ENCODE data around the gene C11orf86.
"Not testable (repeated sequence)": the region's sequence is repeated elsewhere in the genome, so short reads cannot be mapped to it uniquely, and the experiment has no call there.

C11orf86 gene

DNA sequence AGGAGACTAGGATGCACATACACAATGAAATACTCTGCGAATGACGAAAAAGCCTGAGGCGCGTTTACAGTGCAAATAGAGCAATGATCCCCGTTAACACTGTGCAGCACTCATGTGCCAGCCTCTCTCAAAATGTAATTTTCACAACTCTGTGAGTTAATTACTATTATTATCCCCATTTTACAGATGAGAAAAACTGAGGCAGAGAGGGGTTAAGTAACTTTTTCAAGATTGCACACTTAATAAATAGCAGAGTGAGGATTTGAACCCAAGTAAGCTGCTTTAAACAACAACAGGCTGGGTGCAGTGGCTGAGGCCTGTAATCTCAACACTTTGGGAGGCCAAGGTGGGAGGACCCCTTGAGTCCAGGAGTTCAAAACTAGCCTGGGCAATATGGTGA, 26.2 kb downstream of the C11orf86 start:
- H3K4me3 ChIP-seq (replicated peaks in 1 of 2; ENCODE audit: low read depth in 2 of 2, low read length in 2 of 2) = no peak overlapping the region
- DNase-seq (ENCODE audit: low read depth in 2 of 2) = no peak
- TF ChIP-seq, protein P1, sequence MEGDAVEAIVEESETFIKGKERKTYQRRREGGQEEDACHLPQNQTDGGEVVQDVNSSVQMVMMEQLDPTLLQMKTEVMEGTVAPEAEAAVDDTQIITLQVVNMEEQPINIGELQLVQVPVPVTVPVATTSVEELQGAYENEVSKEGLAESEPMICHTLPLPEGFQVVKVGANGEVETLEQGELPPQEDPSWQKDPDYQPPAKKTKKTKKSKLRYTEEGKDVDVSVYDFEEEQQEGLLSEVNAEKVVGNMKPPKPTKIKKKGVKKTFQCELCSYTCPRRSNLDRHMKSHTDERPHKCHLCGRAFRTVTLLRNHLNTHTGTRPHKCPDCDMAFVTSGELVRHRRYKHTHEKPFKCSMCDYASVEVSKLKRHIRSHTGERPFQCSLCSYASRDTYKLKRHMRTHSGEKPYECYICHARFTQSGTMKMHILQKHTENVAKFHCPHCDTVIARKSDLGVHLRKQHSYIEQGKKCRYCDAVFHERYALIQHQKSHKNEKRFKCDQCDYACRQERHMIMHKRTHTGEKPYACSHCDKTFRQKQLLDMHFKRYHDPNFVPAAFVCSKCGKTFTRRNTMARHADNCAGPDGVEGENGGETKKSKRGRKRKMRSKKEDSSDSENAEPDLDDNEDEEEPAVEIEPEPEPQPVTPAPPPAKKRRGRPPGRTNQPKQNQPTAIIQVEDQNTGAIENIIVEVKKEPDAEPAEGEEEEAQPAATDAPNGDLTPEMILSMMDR (IDR thresholded peaks at IDR 0.05; ENCODE audit: low read depth, low read length) = no peak

DNA sequence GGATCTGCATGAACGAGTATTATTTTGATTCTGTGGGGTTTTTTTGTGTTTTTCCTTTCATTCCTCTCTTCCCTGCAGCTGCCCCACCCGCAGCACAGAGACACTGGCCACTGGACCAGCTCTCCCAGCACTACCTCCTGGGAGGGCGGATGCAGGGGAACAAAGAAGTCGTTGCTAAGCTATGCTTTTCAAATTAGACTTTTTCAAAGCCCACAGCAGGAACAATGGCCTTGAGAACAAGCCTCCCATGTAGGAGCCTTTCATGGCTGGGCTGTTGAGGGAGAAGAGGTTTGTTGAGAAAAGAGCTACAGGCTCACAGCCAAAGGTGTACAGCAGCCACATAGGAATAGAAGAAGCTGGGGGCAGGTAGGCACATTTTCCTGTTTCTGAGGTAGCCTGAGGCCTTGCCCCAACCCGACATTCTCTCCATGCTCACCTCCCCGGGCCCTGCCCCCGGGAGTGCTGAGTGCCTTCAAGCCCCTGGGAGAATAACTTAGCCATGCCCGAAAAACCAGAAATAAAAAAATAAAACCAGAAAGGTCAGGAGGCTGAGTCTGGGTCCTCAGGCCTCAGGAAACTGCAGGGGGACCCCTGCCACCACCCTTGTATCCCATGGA, 27.3 kb downstream of the C11orf86 start:
- DNase-seq (ENCODE audit: low read depth in 2 of 2) = no peak
- TF ChIP-seq, protein P1 (IDR thresholded peaks at IDR 0.05; ENCODE audit: low read depth, low read length) = no peak

DNA sequence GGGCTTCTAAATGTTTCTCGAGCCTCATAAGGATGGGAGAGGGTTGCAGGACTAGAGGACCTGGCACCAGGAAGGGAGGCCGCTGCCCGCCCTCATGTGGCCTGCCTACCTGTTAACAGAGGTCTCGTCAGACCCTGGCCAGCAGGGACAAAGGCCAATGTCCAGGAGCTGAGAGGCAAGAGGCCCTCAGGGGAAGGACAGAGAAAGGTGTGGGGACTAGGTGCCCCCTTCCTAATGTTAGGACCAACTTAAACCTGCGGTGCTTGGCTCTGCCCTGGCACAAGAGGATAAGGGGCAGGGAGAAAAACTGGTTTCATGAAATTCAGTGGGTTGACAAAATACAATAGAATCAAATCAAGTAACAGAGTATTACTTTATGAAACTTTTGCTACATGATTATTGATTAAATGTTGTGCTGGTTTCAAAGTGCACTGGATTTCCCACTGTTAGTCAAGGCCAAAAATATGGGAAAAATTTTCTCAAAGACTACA, 27.9 kb downstream of the C11orf86 start:
- DNase-seq (ENCODE audit: low read depth in 2 of 2) = no peak
- H3K4me3 ChIP-seq (replicated peaks in 1 of 2; ENCODE audit: low read depth in 2 of 2, low read length in 2 of 2) = no peak overlapping the region
- TF ChIP-seq, protein P1 (IDR thresholded peaks at IDR 0.05; ENCODE audit: low read depth, low read length) = no peak

More for the DNA sequence above, 27.3 kb downstream of the C11orf86 start:
- no peak overlapping the region for H3K4me3 ChIP-seq (replicated peaks in 1 of 2; ENCODE audit: low read depth in 2 of 2, low read length in 2 of 2)

DNA sequence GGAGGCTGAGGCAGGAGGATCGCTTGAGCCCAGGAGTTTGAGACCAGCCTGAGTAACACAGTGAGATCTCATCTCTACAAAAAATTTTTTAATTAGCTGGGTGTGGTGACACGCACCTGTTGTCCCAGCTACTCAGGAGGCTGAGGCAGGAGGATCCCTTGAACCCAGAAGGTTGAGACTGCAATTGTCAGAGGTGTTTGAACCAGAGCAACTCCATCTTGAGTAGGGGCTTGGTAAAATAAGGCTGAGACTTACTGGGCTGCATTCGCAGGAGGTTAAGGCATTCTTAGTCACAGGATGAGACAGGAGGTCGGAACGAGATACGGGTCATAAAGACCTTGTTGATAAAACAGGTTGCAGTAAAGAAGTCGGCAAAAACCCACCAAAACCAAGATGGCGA, 30.1 kb downstream of the C11orf86 start:
- not testable (repeated sequence) for H3K4me3 ChIP-seq (replicated peaks in 1 of 2; ENCODE audit: low read depth in 2 of 2, low read length in 2 of 2); DNase-seq (ENCODE audit: low read depth in 2 of 2)

DNA sequence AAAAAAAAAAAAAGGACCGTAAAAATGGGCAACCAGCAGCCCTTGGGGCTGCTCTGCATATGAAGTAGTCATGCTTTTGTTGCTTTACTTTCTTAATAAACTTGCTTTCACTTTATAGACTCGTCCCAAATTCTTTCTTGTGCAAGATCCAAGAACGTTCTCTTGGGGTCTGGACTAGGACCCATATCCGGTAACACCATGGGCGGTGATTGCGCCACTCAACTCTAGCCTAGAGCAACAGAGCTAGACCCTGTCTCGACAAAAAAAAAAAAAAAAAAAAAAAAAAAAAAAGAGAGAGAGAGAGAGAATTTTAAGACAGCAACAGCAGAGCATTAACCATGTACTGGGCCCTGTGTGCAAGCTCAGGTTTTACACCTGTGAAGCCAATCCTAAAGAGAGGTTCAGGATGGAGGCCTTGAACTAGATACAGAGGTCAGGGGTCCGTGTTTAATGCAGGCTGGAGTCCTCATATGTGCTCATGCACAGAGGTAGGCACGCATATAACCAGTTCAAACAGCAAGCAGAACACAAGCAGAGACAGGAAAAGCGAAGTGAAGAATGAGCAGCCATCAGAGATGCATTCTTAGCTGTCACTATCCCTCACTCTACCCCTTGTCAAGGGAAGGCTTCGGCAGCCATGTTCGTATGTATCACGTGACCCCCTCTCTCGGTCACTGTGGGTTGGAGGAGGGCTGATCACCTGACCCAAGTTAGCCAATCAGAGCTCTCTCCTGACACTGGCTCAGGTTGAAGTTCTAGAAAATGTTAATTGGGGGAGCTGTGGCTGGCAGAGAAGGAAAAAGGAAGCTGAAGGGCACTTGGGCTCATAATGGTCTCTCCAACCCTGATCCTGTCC, 31.2 kb downstream of the C11orf86 start:
- no peak overlapping the region for H3K4me3 ChIP-seq (replicated peaks in 1 of 2; ENCODE audit: low read depth in 2 of 2, low read length in 2 of 2)
- DNase-seq (ENCODE audit: low read depth in 2 of 2) = peak in 1 of 2 donors; percentile 37
- TF ChIP-seq, protein P1 (IDR thresholded peaks at IDR 0.05; ENCODE audit: low read depth, low read length) = no peak

DNA sequence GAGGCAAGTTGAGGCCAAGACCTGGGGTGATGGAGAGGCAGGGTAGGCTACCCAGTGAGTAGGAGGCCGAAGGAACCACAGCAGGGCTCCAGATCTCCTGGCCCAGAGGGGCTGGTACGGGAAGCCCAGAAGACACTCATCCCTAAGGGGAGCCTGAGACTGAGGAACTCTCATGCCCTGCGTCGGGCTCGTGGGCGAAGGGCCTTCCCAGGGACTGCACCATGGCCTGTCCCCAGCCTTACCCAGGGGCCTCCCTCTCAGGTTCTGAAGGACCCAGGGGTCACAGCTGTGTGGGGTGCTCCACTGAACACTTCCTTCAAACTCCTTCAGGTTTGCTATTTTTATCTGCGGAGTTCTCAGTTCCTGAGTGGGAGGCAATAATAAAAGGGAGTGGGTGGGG, 32.0 kb downstream of the C11orf86 start:
- DNase-seq (ENCODE audit: low read depth in 2 of 2) = no peak
- no peak overlapping the region for H3K4me3 ChIP-seq (replicated peaks in 1 of 2; ENCODE audit: low read depth in 2 of 2, low read length in 2 of 2)
- TF ChIP-seq, protein P1 (IDR thresholded peaks at IDR 0.05; ENCODE audit: low read depth, low read length) = no peak

DNA sequence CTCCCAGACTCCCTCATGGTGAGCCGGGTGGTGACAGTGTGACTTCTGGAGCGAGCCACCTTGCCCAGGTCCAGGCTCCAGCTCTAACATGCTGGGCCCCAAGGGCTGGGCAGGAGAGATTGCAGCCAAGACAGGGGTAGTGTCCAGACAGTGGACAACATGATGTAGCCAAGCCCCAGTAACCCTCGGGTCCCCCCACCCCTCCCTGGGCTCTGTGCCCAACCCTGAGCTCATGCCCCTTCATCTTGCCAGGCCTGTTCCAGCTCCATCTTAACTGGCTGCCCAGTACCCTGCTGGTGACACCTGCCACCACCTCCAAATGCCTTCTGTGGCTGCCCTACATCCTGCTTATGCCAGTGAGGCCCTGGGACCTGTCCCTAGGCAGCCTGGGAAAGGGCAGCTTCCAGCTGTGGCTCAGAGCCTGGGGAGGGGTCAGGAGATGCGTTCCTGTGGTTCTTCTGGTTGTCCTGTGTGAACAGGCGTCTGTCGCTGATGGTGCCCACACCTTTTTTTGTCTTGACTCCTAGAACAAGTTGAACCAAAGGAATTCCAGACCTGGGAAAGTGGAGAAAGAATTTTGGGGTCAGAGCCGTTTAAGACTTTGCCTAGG, 35.3 kb downstream of the C11orf86 start:
- DNase-seq (ENCODE audit: low read depth in 2 of 2) = no peak
- TF ChIP-seq, protein P1 (IDR thresholded peaks at IDR 0.05; ENCODE audit: low read depth, low read length) = no peak
- H3K4me3 ChIP-seq (replicated peaks in 1 of 2; ENCODE audit: low read depth in 2 of 2, low read length in 2 of 2) = no peak overlapping the region
